ENCODE results near the gene COIL.

DNA sequence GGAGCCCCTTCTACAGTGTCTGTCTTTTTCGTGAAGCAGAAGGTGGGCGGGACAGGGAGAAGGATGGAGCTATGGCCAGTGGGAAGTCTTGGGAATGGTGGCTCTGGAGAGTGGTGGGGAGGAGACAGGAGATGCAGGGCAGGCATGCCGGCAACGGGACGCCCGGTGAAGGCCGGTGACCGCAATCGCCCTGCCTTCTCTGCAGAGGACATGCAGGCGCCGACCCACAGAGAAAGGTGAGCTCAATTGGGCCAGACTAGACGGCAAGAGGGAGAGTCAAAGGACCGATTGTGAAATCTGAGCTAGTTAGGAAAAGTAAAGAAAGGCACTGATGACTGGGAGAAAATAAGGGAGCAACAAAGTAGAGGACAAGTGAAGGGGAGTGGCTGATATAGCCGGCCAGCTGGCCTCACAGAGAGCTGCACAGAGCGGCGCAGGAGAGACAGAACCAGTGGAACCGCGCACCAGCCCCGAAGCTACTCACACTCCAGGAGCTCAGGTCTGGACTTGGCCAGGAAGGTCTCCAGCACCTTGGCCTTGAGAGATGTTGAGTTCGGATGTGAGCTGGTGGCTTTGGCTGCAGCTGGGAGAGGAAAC lies 65.9 kb downstream of the COIL start:
- TF ChIP-seq POLR2A (IDR thresholded peaks at IDR 0.05): no peak
- TF ChIP-seq, protein P1, sequence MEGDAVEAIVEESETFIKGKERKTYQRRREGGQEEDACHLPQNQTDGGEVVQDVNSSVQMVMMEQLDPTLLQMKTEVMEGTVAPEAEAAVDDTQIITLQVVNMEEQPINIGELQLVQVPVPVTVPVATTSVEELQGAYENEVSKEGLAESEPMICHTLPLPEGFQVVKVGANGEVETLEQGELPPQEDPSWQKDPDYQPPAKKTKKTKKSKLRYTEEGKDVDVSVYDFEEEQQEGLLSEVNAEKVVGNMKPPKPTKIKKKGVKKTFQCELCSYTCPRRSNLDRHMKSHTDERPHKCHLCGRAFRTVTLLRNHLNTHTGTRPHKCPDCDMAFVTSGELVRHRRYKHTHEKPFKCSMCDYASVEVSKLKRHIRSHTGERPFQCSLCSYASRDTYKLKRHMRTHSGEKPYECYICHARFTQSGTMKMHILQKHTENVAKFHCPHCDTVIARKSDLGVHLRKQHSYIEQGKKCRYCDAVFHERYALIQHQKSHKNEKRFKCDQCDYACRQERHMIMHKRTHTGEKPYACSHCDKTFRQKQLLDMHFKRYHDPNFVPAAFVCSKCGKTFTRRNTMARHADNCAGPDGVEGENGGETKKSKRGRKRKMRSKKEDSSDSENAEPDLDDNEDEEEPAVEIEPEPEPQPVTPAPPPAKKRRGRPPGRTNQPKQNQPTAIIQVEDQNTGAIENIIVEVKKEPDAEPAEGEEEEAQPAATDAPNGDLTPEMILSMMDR (IDR thresholded peaks at IDR 0.05): no peak

Data from heart left ventricle (tissue), 13 donors.